ENCODE measurements around the gene IL12RB2.

DNA sequence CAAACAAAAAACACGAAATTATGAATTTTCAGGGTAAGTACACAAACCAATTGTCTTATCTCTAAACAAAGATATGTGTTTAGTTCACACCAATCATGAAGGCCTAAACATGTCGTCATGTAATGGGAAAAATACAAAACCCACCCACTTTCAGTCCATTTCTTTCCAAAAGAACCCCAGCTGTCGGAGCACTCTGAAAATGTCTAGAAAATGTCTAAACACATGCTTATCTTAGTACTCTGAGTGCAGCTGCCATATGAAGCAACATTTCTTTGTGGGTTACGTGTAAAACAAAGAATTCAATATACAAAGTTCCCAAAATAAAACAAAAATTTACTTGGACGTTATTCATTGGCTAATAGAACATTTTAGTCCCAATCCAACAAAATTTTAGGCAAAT lies 99.8 kb downstream of the IL12RB2 start:
- TF ChIP-seq EZH2 (IDR thresholded peaks at IDR 0.05; ENCODE audit: borderline replicate concordance, control insufficient read depth, low read depth, low read length) (no peak), MAX (IDR thresholded peaks at IDR 0.05; ENCODE audit: low read depth, low read length) (no peak), TAF1 (IDR thresholded peaks at IDR 0.05; ENCODE audit: borderline replicate concordance, low read depth, low read length) (no peak), CTCF (IDR thresholded peaks at IDR 0.05 in 2 of 3, conservative IDR thresholded peaks at IDR 0.05 in 1 of 3; ENCODE audit: control insufficient read depth in 2 of 3, extremely low read depth in 1 of 3, insufficient read depth in 1 of 3, low read depth in 3 of 3, low read length in 3 of 3) (no peak), NFIC (IDR thresholded peaks at IDR 0.05; ENCODE audit: low read depth, low read length) (no peak), RELA (IDR thresholded peaks at IDR 0.05; ENCODE audit: borderline replicate concordance, partially characterized antibody) (no peak), TARDBP (IDR thresholded peaks at IDR 0.05; ENCODE audit: borderline replicate concordance) (no peak), JUNB (IDR thresholded peaks at IDR 0.05) (no peak), POU2F2 (IDR thresholded peaks at IDR 0.05; ENCODE audit: borderline replicate concordance, low read depth, low read length) (no peak), JUND (IDR thresholded peaks at IDR 0.05; ENCODE audit: low read depth, low read length) (no peak)
